Measurements from ENCODE around the gene CGB5.
"Not testable (repeated sequence)": the region's sequence is repeated elsewhere in the genome, so short reads cannot be mapped to it uniquely, and the experiment has no call there.

CGB5 gene

DNA sequence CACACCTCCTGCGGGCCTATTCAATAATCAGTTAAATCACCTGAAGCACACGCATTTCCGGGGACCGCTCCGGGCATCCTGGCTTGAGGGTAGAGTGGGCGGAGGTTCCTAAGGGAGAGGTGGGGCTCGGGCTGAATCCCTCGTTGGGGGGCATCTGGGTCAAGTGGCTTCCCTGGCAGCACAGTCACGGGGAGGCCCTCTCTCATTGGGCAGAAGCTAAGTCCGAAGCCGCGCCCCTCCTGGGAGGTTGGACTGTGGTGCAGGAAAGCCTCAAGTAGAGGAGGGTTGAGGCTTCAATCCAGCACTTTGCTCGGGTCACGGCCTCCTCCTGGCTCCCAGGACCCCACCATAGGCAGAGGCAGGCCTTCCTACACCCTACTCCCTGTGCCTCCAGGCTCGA lies at the start of gene CGB5:
TSS of gene CGB5 (plus strand) at position 301 of the 400 bp plus-strand sequence. CDS start 362 bp downstream, outside the sequence.
- H3K27ac ChIP-seq, H3K36me3 ChIP-seq: not testable (repeated sequence)

DNA sequence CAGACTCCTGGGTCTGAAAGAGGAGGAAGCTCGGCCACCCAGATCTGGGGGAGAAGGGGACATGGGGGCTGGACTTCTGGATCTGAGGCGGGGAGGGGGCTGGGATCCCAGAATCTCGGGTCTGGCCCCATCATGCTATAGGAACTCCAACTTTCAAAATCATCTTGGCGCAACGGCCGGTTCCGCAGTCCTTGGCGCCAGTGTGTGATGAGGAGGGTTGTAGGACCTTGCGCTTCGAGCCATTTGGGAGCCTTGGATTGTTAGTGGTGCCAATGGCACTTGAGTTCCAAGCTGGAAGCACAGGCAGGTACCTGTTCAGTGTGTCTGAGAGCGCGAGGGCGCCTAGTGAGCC lies 49.6 kb upstream of the CGB5 start:
- H3K27ac ChIP-seq: peak overlapping the region; percentile 90
- no peak for DNase-seq
- peaks cover 9% of the 10 kb centered on the region for H3K36me3 ChIP-seq
- no peaks in the 10 kb centered on the region for H3K27me3 ChIP-seq (ENCODE audit: insufficient read depth, low read depth, severe bottlenecking)
- peak overlapping the region; percentile 77 for H3K4me3 ChIP-seq (ENCODE audit: low read depth, low read length)
- no peaks in the 10 kb centered on the region for H3K9me3 ChIP-seq (ENCODE audit: severe bottlenecking)
- TF ChIP-seq, protein P1, sequence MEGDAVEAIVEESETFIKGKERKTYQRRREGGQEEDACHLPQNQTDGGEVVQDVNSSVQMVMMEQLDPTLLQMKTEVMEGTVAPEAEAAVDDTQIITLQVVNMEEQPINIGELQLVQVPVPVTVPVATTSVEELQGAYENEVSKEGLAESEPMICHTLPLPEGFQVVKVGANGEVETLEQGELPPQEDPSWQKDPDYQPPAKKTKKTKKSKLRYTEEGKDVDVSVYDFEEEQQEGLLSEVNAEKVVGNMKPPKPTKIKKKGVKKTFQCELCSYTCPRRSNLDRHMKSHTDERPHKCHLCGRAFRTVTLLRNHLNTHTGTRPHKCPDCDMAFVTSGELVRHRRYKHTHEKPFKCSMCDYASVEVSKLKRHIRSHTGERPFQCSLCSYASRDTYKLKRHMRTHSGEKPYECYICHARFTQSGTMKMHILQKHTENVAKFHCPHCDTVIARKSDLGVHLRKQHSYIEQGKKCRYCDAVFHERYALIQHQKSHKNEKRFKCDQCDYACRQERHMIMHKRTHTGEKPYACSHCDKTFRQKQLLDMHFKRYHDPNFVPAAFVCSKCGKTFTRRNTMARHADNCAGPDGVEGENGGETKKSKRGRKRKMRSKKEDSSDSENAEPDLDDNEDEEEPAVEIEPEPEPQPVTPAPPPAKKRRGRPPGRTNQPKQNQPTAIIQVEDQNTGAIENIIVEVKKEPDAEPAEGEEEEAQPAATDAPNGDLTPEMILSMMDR (IDR thresholded peaks at IDR 0.05; ENCODE audit: low read depth, low read length): no peak

More for the DNA sequence above, at the start of gene CGB5:
- not testable (repeated sequence) for H3K27me3 ChIP-seq (ENCODE audit: insufficient read depth, low read depth, severe bottlenecking); H3K9me3 ChIP-seq (ENCODE audit: severe bottlenecking); H3K4me3 ChIP-seq (ENCODE audit: low read depth, low read length); DNase-seq

DNA sequence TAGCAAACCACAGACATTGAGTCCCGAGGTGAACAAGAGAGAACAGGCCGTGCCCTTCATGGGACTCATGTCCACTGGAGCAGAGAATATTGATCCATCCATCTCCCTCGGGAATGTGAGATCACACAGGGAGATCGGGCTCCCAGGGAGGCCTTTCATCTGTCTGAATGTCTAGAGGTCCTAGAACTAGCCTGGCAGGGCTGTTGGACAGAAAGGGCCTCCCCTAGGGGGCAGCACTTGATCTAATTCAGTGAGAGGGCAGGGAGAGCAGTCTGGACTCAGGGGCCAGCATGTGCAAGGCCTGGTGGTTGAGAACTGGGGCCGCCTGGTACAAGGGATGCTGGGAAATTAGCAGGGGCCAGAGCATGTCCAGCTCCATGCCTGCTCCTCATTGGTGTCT lies 45.7 kb upstream of the CGB5 start:
- DNase-seq: peak; percentile 92

DNA sequence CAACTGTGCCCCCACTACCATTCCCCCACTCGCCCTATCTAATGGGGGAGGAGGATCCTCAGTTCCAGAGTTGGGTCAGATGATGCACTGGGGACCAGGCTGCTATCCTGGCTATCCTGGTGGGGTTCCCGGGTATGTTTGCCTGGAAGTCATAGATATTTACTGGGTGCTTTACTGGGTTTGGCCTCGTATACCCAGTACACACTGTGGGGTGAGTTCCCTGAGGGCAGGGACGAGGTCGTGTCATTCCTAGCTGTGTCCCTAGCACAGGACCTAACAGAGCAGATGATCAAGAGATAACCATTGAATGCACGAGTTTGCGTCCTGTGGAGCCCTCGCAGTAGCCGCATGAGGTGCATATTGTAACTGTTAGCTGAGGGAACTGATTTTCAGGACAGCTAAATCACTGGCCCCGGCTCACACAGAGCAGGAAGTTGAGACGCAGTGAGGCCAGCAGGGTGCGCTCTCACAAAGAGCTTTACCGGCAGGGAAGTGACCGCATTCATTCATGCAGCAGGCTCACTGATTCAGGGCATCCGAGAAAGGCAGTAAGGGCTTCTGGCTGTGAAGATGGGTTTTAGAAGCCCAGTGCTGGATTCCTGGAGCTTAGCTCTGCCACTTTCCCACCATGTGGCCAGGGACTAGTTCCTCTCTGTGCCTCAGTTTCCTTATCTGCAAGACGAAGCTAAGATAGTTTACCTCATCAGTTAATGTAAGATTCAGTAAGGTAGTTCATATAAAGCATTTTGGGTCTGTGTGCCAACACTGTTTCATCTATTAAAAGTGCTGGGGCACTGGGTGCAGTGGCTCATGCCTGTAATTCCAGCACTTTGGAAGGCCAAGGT lies 43.9 kb upstream of the CGB5 start:
- no peaks in the 10 kb centered on the region for H3K9me3 ChIP-seq (ENCODE audit: severe bottlenecking)
- H3K27me3 ChIP-seq (ENCODE audit: insufficient read depth, low read depth, severe bottlenecking): no peaks in the 10 kb centered on the region
- peaks cover 43% of the 10 kb centered on the region for H3K36me3 ChIP-seq
- peak; percentile 77 for DNase-seq
- no peak overlapping the region for H3K4me3 ChIP-seq (ENCODE audit: low read depth, low read length)
- TF ChIP-seq, protein P1 (IDR thresholded peaks at IDR 0.05; ENCODE audit: low read depth, low read length): peak; percentile 81
- H3K27ac ChIP-seq: no peak overlapping the region

More for the DNA sequence above, 45.7 kb upstream of the CGB5 start:
- peaks cover 27% of the 10 kb centered on the region for H3K36me3 ChIP-seq
- no peak overlapping the region for H3K27ac ChIP-seq
- H3K9me3 ChIP-seq (ENCODE audit: severe bottlenecking): no peaks in the 10 kb centered on the region
- no peaks in the 10 kb centered on the region for H3K27me3 ChIP-seq (ENCODE audit: insufficient read depth, low read depth, severe bottlenecking)
- H3K4me3 ChIP-seq (ENCODE audit: low read depth, low read length): no peak overlapping the region
- TF ChIP-seq, protein P1 (IDR thresholded peaks at IDR 0.05; ENCODE audit: low read depth, low read length): peak; percentile 74

DNA sequence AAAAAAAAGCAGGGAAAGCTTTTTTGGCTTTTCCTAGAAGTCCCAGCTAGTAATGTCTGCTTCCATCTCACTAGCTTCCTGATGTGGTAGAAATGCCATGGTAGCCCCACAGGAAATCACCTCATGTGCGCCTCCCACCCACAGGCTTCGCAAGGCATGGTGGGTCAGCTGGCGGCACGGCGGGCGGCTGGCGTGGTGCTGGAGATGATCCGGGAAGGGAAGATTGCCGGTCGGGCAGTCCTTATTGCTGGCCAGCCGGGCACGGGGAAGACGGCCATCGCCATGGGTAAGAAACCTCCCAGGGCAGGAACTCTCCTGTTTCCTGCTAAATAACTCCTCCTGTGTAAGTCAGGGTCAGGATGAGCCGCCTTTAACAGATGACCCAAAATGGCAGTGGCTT lies 39.5 kb upstream of the CGB5 start:
- Histone ChIP-seq H3K27ac (no peak overlapping the region), H3K4me3 (ENCODE audit: low read depth, low read length) (no peak overlapping the region), H3K9me3 (ENCODE audit: severe bottlenecking) (no peaks in the 10 kb centered on the region), H3K36me3 (peaks cover 68% of the 10 kb centered on the region), H3K27me3 (ENCODE audit: insufficient read depth, low read depth, severe bottlenecking) (no peaks in the 10 kb centered on the region)
- TF ChIP-seq, protein P1 (IDR thresholded peaks at IDR 0.05; ENCODE audit: low read depth, low read length): no peak
- no peak for DNase-seq

DNA sequence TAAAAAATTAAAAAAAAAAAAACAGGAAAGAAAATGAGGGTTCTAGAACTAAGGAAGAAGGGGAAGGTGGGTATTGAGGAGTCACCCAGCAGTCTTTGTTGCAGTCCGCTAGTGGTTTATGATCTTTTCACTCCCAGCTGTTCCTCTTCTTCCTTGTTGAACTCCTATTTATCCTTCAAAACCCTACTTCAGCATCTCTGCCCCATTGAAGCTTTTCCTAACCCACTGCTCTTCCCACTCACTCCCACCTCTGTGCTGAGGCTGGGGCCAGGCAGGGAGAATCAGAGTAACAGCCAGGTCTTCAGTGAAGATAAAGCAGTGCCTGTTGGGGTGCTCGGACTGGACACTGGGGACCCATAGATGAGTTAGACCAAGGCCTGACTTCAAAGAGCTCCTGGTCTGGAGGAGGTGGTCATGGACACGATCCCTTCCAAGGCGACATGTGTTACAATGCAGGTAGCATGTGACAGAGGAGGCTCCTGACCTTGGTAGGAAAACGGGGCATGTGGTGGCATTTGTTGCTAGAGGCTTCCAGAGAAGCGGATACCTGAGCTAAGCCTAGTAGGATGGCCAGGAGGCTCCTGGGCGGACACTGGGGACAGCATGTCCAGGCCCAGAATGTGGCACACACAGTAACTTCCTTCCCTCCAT lies 38.6 kb upstream of the CGB5 start:
- H3K4me3 ChIP-seq (ENCODE audit: low read depth, low read length): no peak overlapping the region
- H3K27ac ChIP-seq: no peak overlapping the region
- H3K36me3 ChIP-seq: peaks cover 68% of the 10 kb centered on the region
- H3K27me3 ChIP-seq (ENCODE audit: insufficient read depth, low read depth, severe bottlenecking): no peaks in the 10 kb centered on the region
- TF ChIP-seq, protein P1 (IDR thresholded peaks at IDR 0.05; ENCODE audit: low read depth, low read length): no peak
- no peak for DNase-seq
- no peaks in the 10 kb centered on the region for H3K9me3 ChIP-seq (ENCODE audit: severe bottlenecking)

Measured in WERI-Rb-1 (cell line).